ENCODE data around the gene DLX6. TPM values are rescaled to one million over a fixed set of nuclear protein-coding genes. Genes with fewer than 3 reads are reported as not detected.
A peak's percentile ranks its signal among the peaks of the same experiment; 100 is the strongest.
"Not testable (repeated sequence)": the region's sequence is repeated elsewhere in the genome, so short reads cannot be mapped to it uniquely, and the experiment has no call there.

The DLX6 gene
- total RNA-seq, 4 donors from 2014 or later, result 0.59 to 5.0 (median 1.6) TPM

GRCh38 chr7:97025130-97025499 is 19.8 kb downstream of the DLX6 start:
- H3K4me3 ChIP-seq (ENCODE audit: low read depth, poor library complexity, severe bottlenecking), result no peak overlapping the region
- WGBS, 2 donors, result 22 to 33% methylated on average over 8 of the region's 8 CpGs
- intact Hi-C loops (cut with DNase I; ENCODE audit: low total_unique reads), result loop anchor here (5.0 to 10.0 kb wide), 2 partner anchors 608 to 950 kb away; no protein-coding TSS in a partner anchor

GRCh38 chr7:97025983-97026714 is 20.8 kb downstream of the DLX6 start:
- peak in 1 of 2 donors; percentile 86 for DNase-seq (ENCODE audit: low spot score in 2 of 2)
- TF ChIP-seq CTCF (IDR thresholded peaks at IDR 0.05), result no peak
- TF ChIP-seq POLR2A (IDR thresholded peaks at IDR 0.05), result no peak
- H3K4me3 ChIP-seq (ENCODE audit: low read depth, poor library complexity, severe bottlenecking), result no peak overlapping the region
- WGBS, 2 donors, result 47 to 64% methylated on average over 29 of the region's 29 CpGs
- intact Hi-C loops (cut with DNase I; ENCODE audit: low total_unique reads), result loop anchor here (5.0 to 10.0 kb wide), 2 partner anchors 609 to 951 kb away; no protein-coding TSS in a partner anchor

More at GRCh38 chr7:97025130-97025499, 19.8 kb downstream of the DLX6 start:
- no peak for DNase-seq (ENCODE audit: low spot score in 2 of 2)
- TF ChIP-seq CTCF (IDR thresholded peaks at IDR 0.05) (no peak), POLR2A (IDR thresholded peaks at IDR 0.05) (no peak)

- intact Hi-C loops (cut with DNase I; ENCODE audit: low total_unique reads), result loop anchor here (5.0 to 10.0 kb wide), 2 partner anchors 610 to 952 kb away; no protein-coding TSS in a partner anchor
- DNase-seq (ENCODE audit: low spot score in 2 of 2), result no peak
- TF ChIP-seq POLR2A (IDR thresholded peaks at IDR 0.05) (no peak), CTCF (IDR thresholded peaks at IDR 0.05) (no peak)
- WGBS, 2 donors, result 46 to 52% methylated on average over 17 of the region's 17 CpGs
- H3K4me3 ChIP-seq (ENCODE audit: low read depth, poor library complexity, severe bottlenecking), result no peak overlapping the region
Observed at GRCh38 chr7:97026715-97027426, 21.5 kb downstream of the DLX6 start.

- DNase-seq (ENCODE audit: low spot score in 2 of 2), result peak; percentile 78 to 94
- WGBS, 2 donors, result 4 to 5% methylated on average over 23 of the region's 23 CpGs
- H3K4me3 ChIP-seq (ENCODE audit: low read depth, poor library complexity, severe bottlenecking), result no peak overlapping the region
- TF ChIP-seq CTCF (IDR thresholded peaks at IDR 0.05), result peak in 1 of 3 donors; percentile 76
- TF ChIP-seq POLR2A (IDR thresholded peaks at IDR 0.05), result no peak
- intact Hi-C loops (cut with DNase I; ENCODE audit: low total_unique reads), result loop anchor here (5.0 to 10.0 kb wide), 2 partner anchors 610 to 953 kb away; no protein-coding TSS in a partner anchor
Observed at GRCh38 chr7:97027427-97028234, 22.3 kb downstream of the DLX6 start.

GRCh38 chr7:97034213-97034852 is 29.0 kb downstream of the DLX6 start:
- WGBS, 2 donors, result 81 to 89% methylated on average over 18 to 21 of the region's 30 CpGs
- H3K4me3 ChIP-seq (ENCODE audit: low read depth, poor library complexity, severe bottlenecking); intact Hi-C loops (cut with DNase I; ENCODE audit: low total_unique reads); DNase-seq (ENCODE audit: low spot score in 2 of 2): not testable (repeated sequence)

Data from lower leg skin (tissue), 4 donors.